Suprapubic skin (tissue), 4 donors: ENCODE measurements around the gene BEST3.

Experiments used
- CTCF ChIP-seq, 2 donors: fragments of 200-600 bp in 1 of 2; fragments of 450-650 bp in 1 of 2; sonication (generic) in 1 of 2; IDR thresholded peaks; one replicate each; pipeline ENCODE4 v1.5.1; 2016 to 2019; ENCODE audit warnings: antibody characterized with exemption in 2 of 2, mild to moderate bottlenecking in 1 of 2, moderate library complexity in 1 of 2
- EP300 ChIP-seq: sonication (generic); formaldehyde crosslinking; IDR thresholded peaks from one replicate; pipeline ENCODE4 v1.6.1; 2017; ENCODE audit warnings: antibody characterized with exemption
- POLR2A ChIP-seq, 2 donors: fragments of 450-650 bp; IDR thresholded peaks; one replicate each; pipeline ENCODE4 v1.6.1; 2017; ENCODE audit warnings: antibody characterized with exemption in 2 of 2, mild to moderate bottlenecking in 2 of 2, moderate library complexity in 2 of 2
- POLR2AphosphoS5 ChIP-seq, 3 donors: sonication (generic); formaldehyde crosslinking; IDR thresholded peaks; one replicate each; pipeline ENCODE4 v1.6.1; 2017; ENCODE audit warnings: antibody characterized with exemption in 3 of 3

GRCh38 chr12:69642531-69642930 lies 56.6 kb downstream of the BEST3 start:
- TF ChIP-seq CTCF (IDR thresholded peaks at IDR 0.05) (no peak), POLR2A (IDR thresholded peaks at IDR 0.05) (no peak), EP300 (no peak), POLR2AphosphoS5 (IDR thresholded peaks at IDR 0.05) (no peak)
